Measurements from ENCODE around the gene ZNF521.

The ZNF521 gene

GRCh38 chr18:25223899-25224886, 127.8 kb downstream of the ZNF521 start:
- DNase-seq: no peak

DNA sequence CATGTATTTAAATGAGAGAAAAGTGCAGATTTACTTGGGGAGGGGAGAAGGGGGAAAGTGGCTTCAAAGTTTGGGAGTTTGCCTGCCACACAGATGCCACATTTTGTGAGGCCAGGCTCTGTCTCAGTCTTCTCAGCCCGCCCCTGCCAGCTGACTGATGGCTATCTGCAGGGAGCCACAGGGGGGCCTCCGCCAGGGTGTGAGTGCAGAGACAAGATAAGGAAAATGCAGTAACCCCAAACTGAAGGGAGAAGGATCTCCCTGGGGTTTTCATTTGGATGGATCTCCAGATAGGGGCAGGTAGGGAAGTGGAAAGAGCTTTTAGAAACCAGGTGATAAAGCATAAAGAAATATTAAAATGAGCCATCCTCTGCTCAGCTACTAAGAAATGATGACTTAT, 128.8 kb downstream of the ZNF521 start:
- no peak for DNase-seq

DNA sequence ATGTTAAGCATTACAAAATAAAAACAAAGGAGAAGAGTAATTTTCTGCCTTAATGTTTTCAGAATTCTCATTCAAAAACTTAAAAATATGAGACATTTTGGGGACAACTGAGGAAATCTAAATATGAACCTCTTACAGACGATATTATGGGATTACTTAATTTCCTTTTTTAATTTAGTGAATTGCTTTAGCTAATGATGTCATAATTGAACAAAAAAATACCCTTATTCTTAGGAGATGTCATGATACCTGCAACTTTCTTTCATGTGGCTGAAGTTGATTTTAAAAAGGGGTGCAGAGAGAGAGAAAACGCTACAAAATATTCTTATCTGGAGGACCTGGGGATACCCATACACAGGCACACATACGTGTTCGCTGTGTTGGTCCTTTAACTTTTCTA, 129.3 kb downstream of the ZNF521 start:
- DNase-seq: no peak

GRCh38 chr18:25210622-25211021, 141.3 kb downstream of the ZNF521 start:
- no peak for DNase-seq

- DNase-seq: no peak
Measured at GRCh38 chr18:25192065-25192464, 159.9 kb downstream of the ZNF521 start.

DNA sequence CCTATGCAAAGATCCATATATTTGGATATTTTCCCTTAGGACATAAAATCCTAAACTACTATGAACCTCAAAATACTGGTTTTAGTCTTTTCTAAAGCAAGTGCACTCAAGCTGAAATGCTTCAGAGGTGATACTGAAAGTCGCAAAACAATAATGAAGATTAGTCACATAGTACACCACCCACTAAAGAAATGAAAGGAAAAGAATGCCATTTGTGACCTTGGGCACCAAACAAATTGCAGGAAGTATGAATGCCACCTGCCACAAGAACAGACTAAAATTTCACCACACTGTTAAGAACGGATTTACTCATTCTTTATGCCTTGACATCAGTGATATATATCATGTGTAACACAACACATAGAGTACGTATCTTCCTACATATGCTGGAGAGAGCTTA, 161.5 kb downstream of the ZNF521 start:
- DNase-seq: no peak

GRCh38 chr18:25189391-25190185, 162.4 kb downstream of the ZNF521 start:
- DNase-seq: no peak

- no peak for DNase-seq
Measured at GRCh38 chr18:25187521-25188192, 164.3 kb downstream of the ZNF521 start.

GRCh38 chr18:25186871-25187270, 165.1 kb downstream of the ZNF521 start:
- DNase-seq: no peak

- no peak for DNase-seq
Measured at GRCh38 chr18:25181993-25182392, 170.0 kb downstream of the ZNF521 start.

DNA sequence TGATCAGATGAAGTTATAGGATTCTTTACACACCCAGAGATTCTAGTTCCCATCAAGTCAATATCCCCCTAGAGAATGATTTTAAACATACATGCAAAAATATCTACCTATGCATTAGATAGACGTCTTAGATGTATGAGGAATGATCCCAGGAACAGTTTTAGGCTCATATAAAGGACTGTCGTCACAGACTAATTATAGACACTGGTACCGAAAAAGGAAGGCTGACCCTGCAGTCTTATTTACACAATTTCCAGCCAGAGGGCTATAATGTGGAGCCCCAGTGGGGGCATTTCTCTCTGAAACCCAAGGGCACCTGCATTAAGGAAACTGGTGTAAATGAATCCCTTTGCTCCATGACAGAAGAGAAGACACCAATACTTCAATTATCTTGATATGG, 170.4 kb downstream of the ZNF521 start:
- DNase-seq: no peak

- no peak for DNase-seq
Measured at GRCh38 chr18:25180973-25181548, 170.9 kb downstream of the ZNF521 start.

- no peak for DNase-seq
Measured at GRCh38 chr18:25177631-25178030, 174.3 kb downstream of the ZNF521 start.

DNA sequence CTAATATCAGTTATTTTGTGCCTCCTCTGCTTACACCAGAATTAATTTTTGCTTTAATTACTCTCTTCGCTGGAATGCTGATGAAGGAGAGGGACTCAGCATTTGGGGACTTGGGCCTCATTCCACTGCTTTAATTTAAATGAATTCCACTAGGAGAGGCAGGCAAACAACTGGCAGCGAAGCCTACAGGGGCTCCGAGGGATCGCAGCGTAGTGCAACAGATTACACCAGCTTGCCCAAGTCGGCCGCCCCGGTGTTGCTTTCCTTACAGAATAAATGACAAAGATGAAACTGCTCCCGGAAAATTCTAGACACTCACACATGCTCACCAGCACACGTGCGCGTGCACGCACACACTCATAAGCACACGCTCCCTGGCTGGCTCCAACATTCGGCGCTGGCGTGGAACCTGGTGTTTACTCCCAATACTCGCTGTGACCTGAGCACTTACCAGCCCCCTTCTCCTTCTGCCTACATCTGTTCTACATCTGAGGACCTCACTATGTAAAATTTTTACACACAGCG, 175.4 kb downstream of the ZNF521 start:
- DNase-seq: no peak

- no peak for DNase-seq
Measured at GRCh38 chr18:25175558-25176517, 176.1 kb downstream of the ZNF521 start.

- DNase-seq: no peak
Measured at GRCh38 chr18:25174324-25174723, 177.6 kb downstream of the ZNF521 start.

DNA sequence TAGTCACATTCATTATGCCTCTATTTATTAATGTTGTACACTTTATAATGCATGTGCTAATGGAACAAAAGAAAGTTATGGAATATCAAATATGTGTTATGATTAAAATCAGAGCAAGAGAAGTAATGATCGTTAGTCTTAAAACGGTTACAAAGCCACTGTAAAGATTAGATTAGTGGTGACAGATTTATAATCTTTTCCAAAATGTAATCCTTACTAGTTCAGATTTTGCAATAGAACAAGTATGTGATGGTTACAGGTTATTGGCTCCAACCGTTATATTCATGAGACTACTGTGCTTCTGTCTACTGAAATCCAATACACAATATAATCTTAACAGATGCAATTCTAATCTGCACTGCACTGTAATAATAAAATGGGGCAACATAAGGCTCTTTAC, 180.6 kb downstream of the ZNF521 start:
- DNase-seq: no peak

GRCh38 chr18:25170402-25170801, 181.6 kb downstream of the ZNF521 start:
- no peak for DNase-seq

- no peak for DNase-seq
Measured at GRCh38 chr18:25169701-25170100, 182.3 kb downstream of the ZNF521 start.

- no peak for DNase-seq
Measured at GRCh38 chr18:25167612-25168410, 184.2 kb downstream of the ZNF521 start.

DNA sequence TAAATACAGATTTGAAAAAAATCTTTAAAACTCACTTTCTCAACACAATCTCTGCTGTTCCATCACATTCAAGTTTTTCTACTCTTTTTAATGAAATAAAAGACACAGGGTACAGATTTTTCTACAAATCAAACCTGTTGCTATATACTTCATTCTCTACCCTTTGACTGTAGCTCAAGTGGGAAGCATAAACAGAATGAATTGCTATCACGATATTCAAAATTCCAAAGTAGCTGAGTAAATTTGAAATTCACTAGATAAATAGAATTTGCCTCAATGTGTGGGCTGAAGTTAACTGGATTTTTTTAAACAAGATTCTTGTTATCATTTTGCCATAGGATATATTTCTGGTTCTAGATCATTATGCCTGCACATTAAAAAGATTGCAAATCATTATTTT, 185.9 kb downstream of the ZNF521 start:
- DNase-seq: no peak
